ENCODE data around the gene VPS13A. TPM values are rescaled to one million over a fixed set of nuclear protein-coding genes. Genes with fewer than 3 reads are reported as not detected.
A peak's percentile ranks its signal among the peaks of the same experiment; 100 is the strongest.

VPS13A gene
- total RNA-seq, 1 experiment from 2014 or later, result 8.7 TPM

DNA sequence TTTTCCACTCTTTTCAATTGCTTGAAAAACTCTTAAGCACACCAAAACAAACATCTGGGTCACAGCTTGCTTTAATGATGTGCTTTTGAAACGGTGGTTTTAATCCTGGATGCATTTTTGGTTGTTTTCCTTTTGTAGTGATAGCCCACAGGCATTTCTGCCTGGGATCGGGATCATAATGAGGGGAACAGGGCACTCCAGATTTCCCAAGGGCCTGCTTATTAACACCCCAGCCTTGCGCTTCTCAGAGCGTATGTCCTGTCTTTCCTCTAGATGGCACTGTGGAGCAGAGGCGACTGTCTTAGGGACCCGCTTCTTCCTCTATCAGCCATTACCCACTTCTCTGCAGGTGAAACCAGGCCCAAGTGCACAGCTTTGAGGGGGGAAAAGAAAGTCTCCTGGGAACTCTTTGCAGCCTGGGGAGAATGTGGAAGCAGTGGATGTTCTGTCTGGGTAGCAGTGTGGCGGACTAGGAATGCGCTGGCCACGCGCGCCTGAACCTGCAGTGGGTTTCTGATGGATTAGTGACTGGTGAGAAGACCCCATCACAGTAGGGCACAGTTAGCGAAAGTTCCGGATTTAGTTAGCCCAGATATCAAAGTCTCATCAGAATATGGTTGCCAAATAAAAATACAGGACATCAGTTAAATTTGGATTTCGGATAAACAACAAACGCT is 280.7 kb downstream of the VPS13A start:
- peak; percentile 66 for DNase-seq (ENCODE audit: low spot score)

DNA sequence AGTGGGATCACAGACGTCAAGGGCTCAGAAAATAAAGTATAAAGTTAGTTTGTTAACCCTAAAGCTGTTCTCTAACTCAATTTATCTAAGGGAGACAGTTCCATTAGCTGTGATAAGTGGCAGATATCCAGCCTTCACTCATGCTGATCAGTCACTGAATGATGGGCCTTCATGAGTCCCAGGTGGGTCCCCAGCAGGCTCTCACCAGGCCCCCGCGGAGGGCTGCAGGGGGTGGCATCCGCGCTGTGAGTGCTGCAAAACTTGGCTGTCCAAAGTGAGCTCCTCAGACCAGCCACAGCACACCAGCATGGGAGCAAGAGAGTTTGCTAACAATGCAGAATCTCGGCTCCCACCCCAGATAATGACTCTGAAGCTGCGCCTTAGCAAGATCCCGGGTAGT is 283.6 kb downstream of the VPS13A start:
- no peak for DNase-seq (ENCODE audit: low spot score)

DNA sequence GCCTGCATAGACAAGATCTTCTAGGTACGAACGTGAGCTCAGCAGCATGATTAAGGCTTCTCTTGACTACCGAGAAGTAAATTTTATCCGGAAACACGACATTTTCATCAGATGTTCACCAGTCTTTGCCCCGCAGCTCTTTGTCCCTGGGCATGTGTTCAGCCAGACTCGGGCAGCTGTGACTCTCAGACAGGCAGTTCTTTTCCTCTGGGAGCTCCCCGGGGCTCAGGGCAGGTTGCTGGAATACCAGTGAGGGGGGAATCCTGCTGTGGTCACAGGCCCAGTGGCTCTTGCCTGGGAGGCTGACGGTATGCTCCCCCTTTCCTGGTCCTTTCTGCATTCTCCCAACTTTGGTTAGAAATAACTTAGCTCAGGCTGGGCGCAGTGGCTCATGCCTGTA is 284.7 kb downstream of the VPS13A start:
- no peak for DNase-seq (ENCODE audit: low spot score)

DNA sequence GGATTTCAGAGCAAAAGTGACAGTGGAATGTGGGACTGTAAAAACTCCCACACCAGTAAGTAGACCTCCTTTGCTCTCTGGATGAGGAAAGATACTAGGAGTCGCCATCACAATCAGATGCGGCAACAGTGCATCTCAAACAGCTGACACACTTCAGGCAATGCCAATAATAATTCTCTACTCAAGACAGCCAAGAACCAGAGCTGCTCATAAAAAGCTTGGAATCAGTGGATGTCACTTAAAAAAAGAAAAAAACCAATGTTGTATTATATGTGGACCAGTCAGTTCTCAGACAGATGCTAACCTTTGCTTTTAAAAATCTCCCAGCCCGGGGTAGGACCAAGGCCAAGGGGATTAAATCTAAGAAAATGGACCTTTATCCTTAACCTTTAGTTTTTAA is 285.8 kb downstream of the VPS13A start:
- DNase-seq (ENCODE audit: low spot score), result no peak

DNA sequence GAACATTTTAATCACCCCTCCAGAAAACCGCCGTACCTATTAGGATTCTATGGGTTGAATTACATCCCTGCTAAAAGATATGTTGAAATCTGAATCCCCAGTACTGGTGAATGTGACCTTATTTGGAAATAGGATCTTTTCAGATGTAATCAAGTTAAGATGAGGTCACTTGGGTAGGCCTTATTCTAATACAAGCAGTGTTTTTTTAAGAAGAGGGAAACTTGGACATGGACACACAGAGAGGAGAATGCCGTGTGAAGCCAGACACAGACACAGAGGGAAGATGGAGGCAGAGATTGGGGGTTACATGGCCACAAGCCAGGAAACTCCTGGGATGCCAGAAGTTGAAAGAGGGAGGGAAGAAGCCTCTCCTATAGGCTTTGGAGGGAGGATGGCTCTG is 287.3 kb downstream of the VPS13A start:
- peak; percentile 59 for DNase-seq (ENCODE audit: low spot score)

DNA sequence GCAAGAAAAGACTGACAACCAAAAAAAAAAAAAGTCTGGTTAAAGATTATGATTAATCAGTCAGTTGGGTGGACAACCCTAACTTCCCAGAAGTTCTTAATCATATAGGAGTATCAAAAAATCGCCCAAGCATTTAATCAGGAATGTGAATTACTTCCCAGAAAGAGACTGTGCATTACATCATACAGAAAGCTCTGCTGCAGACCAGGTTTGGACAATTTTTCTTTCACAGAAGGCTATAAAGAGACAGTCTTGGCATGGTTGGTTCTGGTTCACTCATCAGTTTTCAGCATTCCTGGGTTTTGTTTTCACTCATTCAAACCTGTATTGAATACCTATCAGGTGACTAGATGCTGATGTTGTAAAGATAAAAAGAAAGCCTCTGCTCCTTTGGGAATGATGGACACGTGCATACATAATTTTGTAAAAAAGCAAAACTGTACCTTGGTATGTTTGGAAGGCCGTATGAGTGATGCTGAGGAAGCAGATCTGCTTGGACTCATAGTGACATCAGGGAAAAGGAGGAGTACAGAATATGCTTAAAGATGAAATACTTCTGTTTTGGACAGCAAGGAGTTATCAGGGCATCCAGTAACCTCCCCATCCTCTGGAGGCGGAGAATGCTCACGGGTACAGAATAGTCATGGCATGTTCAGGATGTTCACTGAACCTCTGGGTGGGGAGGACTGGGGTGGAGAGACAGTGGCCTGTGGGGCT is 292.3 kb downstream of the VPS13A start:
- no peak for DNase-seq (ENCODE audit: low spot score)

Other genes with a start within 250 kb of the VPS13A start
- not detected in 2 replicates for gene FOXB2, start 157.9 kb upstream of the VPS13A start, total RNA-seq (2014; rRNA removed; shearing (Covaris generic))